ENCODE measurements around the gene TECPR1.

The TECPR1 gene

DNA sequence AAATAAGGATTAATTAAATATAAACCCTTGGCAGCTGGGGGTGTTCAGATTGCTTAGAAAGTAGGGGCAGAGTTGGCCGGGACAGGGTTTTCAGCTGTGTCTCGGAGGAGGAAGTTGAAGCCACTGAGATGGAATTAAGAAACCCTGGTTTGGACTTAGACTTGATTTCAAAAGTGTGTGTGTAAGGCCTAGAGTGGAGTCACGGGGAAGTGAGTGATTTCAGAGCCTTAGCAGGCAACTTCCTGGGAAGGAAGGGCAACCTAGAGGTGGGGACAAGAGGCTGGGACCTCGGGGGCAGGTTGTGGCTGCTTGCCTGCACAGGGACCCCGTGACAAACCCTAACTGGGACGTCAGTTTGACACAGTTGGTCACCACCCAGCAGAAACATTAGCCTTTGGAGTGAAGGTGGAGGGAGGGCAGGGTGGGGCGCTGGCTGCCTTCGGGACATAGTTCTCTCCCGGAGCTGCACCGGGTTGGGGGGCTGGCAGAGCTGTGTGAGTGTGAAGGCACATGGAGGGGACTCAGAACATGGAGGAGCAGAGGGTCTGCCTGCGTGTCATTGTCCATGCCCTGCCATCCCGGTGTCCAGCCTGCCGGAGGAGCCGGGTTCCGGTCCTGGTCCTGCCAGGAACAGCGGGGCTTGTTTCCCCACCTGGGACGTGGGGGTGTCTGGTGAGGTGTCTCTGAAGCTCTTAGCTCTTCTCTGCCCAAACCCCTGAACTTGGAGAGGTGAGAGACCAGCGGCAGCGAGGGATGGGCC is 31.3 kb upstream of the TECPR1 start:
- peak; percentile 96 for DNase-seq

DNA sequence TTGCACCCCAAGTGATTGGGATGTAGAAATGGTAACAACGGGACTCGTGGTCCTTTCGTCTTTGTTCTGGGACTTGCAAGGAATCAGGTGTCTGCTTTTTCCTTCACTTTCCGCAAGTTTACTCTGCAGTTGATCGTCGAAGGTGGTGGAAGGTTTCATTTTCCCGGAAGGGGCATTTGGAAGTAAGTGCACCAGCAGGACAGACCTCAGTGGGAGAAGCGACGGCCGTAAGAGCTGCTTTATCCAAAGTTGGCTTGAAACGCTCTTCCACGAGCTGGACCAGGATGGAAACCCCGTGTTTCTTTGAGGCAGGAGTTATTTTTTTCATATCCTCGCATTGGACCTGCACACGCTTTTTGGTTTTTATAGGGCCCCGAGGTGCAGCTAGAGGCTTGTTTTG is 30.7 kb upstream of the TECPR1 start:
- no peak for DNase-seq

DNA sequence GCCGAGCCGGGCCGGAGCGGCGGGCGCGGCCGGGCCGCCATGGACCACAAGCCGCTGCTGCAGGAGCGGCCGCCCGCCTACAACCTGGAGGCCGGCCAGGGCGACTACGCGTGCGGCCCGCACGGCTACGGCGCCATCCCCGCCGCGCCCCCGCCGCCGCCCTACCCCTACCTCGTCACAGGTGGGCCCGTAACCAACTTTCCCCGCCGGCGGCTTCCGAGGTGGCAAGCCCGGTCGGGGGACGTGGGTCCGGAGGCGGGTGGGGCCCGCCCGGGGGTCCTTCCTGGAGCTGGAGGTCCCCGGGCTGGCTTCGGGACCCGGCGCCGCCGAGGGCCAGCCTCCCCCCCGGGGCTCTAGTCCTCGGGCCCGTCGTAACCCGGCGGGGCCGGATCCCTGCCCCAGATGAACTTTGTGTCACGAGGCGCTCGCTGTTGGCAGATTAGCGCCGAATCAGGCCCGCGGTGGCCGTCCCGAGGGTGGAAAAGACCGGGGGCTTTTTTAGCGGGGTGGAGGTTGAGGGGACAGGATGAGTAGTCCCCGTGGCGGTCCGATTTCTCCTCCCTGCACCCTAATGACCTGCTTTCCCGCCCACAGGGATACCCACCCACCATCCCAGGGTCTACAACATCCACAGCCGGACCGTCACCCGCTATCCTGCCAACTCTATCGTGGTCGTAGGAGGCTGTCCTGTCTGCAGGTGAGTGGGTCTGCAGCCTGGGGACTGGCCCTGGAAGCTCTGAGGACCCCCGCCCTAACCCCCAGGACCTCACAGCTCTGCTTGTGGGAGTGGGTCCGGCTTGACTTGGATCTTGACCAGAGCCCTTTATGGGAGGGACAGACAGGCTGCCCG is 29.9 kb upstream of the TECPR1 start:
- no peak for DNase-seq

DNA sequence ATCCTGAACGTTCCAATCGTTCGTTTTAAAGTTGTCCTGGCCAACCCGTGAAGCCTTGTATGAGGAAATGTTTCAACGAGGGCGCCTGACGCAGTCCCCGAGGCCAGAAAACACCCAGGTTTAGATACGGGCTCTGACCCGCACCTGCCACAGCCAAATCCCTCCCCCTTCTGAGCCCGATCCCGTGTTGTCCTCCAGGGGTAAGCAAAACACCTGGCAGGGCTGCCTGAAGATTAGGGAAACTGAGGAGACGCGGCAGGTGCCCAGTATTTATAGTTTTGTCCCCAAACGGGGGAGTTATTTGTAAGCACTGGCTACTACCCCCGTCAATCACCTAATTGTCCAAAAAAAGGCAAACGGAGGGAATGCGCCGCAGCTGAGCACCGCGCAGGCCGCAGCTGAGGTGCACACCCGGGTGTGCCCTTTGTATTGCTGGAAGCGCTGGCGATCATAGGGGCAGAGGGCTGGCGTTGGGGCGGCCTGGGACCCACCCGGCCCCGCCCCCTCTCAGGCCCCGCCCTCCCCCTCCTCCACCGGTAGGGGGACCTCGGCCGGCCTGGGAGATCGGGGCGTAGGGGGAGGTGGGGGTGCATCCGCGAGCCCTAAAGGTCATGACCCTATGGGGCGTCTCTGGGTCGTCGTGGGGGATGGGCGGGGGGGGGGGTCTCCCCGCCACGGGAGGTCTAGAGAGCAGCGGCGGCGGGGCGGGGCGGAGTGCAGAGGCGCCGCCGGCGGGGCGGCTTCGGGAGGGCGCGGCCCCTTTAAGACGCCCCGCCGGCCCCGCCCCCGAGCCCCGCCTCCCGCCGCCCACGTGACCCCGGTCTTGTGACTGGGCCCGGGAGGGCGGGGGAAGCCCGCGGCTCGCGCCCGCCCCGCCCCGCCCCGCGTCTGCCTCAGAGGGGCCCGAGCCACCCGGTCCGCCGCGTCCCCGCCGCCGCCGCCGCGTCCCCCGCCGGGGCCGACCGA is 29.0 kb upstream of the TECPR1 start, which contains the start of gene BRI3:
BRI3 (plus strand) TSS at position 896 of the 966 bp plus-strand sequence. CDS start 110 bp downstream, outside the sequence.
- peak; percentile 85 for DNase-seq

DNA sequence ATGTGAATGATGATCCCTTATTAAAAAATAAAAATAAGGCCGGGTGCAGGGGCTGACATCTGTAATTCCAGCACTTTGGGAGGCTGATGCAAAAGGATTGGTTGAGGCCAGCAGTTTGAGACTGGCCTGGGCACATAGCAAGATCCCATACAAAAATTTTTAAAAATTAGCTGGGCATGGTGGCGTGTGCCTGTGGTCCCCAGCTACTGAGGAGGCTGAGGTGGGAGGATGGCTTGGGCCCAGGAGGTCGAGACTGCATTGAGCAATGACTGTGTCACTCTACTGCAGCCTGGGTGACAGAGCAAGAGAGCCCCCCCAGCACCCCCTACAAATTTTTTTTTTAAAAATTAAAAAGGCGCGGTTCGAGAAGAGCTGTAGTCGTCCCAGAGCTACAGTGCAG is 28.3 kb upstream of the TECPR1 start:
- no peak for DNase-seq

DNA sequence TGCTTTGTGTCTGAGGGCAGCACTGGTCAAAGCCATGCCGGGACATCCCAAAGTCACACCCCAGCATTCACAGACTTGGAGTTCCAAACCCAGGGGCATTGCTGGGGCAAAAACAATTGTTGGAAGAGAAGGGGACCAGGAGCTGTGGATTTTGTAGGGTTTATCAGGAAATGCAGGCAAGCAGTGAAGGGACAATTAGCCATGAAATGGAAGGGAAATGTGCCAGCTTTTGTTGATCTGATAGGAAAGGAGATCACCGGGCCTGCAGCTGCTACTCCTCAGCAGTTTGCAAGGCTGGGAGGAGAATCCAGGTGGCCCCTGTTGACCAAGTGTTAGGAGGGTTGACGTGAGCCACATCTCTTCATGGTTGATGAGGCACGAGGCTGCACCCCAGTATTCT is 26.9 kb upstream of the TECPR1 start:
- no peak for DNase-seq

DNA sequence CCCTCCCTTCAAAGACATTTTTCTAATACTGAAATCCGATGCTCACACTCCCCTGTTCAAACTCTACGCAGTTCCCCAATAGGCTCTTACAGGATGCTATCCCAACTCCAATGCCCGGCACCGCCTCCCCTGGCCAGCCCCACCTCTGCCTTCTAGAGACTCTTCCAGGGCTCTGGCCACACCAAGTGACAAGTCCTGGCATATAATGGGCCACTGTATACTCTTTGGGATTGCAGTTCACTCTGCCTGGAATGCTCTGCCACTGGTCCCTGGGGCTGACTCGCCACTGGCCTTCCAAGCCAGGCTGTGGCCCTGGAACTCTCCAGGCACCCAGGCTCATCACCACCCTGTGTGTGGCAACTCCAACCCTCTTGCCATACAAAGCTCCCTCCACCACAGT is 26.4 kb upstream of the TECPR1 start:
- no peak for DNase-seq

DNA sequence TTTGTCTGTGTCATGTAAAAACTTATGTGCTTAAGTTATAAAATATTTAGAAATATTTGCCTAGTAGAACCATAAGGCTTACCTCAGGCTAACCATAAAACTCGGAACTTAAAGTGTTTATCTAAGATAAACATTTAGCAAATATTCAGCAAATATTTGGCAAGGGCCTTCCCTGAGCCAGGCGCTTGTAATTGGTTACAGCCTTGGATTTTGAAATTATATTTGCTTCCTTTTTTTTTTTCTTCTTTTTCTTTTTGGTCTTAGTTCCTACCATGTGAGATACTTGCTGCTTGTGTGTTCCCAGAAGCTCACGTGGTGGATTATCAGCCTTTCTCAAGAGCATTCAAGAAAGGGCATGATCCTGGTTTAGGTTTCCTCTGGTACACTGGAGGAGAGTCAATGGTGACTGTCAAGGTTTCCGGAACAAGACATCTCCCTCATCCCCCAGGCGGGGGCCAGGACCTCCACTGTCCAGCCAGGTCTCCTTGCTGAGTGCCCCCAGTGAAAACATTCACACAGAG is 24.3 kb upstream of the TECPR1 start:
- DNase-seq = peak; percentile 71

DNA sequence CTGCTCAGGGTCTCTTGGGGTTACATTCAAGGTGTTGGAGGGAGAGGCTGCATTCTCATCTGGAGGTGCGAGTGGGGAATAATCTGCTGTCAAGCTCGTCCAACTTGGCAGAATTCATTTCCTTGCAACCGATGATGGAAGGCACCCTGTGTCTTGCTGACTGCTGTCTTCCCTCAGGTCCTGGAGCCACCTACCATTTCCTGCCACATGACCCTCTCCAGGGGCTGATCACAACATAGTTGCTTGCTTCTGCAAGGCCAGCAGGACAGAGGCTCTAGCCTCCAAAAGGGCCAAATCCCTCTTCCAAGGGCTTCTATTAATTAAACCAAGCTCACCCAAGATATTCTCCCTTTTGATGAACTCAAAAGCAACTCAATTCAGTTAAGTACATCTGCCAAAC is 15.3 kb upstream of the TECPR1 start:
- no peak for DNase-seq

DNA sequence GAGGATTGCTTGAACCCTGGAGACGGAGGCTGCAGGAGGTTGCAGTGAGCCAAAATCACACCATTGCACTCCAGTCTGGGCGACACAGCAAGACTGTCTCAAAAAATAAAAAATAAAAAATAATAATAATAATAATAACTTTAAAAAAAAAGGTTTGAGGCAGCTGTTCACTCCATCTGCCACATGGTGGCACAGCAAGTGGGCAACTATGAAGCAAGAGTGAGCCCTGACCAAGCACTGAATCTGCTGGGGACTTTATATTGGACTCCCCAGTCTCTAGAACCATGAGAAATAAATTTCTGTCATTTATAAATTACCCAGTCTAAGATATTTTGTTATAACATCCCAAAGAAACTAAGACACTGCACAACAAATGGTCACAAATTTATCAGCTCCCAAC is 14.8 kb upstream of the TECPR1 start:
- DNase-seq = no peak

DNA sequence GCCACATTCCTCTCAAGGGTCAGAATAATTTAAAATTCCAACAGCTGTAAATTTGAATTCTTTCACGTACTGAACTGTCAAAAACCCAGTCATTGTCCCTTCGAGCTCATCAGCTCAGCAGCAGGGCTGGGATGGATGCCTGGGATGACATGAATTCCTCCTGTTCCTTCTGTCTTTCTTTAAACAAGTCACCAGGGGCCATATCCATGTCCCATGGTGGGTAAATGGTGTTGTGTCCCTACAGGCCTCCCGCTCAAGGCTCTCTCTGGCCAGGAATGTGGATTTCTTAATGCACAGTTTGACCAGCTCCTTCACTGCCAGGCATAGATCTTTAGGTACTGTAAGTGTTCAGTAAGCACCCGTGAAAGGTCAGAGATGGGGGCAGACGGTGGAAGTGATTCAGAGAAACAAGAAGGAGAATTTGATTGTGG is 13.8 kb upstream of the TECPR1 start:
- DNase-seq = no peak

DNA sequence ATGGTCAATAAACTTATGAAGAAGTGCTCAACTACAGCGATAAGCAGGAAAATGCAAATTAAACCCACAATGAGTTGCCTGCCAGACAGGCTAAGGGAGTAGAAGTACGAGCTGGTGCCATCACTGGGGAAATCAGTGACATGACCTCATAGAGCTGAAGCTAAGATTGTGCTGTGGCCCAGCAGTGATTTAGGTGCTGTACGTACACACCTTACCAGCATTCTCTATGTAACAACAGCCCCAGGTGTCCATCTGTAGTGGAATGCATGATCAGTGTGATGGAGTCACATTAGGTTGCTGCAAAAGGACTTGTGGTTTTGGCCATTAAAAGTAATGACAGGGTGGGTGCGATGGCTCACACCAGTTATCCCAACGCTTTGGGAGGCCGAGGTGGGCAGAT is 5.7 kb upstream of the TECPR1 start:
- no peak for DNase-seq

DNA sequence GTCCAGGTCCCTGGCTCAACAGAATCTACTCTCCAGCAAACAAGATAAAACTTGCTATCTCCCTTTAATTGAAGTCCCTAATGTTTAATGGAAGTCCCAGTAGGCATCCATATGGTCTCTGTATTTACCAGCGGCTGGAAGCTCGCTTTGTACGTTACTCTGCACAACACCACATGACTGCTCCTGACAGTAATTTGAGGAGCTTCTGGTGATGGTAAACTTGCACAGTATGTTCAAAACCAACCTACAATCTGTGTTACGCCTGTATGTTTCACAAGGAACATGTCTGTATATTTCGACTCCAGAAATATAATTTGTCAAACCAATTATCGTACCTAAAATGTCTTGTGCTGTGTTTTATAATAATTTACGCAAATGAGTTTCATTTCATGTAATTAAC is 4.4 kb upstream of the TECPR1 start:
- DNase-seq = no peak

DNA sequence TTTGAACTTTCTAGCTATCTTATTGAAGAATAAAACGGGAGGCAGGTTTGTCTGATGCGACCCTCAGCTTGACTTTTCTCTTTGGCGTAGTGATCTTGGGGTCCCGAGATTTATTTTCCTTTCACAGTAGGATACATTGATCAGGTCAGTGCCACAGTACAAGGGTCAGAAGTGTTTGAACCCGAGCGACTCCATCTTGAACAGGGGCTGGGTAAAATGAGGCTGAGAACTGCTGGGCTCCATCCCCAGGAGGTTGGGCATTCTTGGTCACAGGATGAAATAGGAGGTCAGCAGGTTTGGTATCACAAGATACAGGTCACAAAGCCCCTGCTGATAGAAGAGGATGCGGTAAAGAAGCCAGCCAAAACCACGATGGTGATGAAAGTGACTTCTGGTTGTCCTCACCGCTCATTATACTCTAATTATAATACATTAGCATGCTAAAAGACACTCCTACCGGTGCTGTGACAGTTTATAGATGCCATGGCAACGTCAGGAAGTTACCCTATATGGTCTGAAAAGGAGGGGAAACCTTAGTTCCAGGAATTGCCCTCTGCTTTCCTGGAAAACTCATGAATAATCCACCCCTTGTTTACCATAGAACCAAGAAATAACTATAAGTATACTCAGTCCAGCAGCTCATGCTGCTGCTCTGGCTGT is 3.0 kb upstream of the TECPR1 start:
- DNase-seq = no peak

DNA sequence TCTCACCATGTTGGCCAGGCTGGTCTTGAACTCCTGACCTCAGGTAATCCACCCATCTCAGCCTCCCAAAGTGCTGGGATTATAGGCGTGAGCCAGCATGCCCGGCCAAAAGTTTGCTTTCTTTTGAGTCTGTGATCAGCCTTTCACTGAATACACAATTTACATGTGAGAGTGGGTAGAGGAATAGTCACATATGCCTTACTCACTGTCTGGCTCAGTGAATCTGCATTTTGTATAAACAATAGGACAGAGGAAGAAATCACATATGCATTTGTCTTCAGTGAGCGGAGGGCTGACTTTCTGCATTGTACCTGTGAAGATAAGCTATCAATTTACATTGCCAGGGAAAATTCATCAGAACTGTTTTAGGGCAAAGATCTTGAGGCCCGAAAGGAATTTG is 2.5 kb upstream of the TECPR1 start:
- no peak for DNase-seq

DNA sequence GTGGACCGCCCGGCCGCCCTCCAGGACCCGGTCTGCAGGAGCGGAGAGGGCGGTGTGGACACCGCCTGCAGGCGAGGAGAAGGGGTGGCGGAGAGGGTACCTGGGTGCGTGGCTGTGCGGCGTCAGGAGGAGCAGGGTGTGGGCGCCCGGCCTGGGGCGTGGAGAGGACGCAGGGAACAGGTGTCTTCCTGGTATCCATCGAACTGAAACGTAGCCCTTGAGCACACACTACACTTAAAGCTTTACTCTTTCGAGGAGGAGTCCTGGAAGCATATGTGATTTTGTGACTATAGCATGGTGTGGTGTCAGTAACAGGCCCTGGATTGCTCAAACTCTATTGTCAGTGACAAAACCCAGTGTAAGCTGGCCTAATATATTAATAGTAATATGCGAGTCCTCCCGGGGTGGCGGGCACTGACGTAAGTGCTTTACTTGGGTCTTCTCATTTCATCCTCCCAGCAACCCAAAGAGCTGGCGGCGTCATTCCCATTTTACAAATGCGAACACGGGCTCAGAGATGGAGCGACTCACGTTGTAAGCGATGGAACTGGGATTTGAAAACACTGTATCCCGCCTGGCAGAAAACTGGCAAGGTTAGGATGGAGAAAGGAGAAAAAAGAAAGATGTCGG is 508 bp upstream of the TECPR1 start:
- DNase-seq = no peak

DNA sequence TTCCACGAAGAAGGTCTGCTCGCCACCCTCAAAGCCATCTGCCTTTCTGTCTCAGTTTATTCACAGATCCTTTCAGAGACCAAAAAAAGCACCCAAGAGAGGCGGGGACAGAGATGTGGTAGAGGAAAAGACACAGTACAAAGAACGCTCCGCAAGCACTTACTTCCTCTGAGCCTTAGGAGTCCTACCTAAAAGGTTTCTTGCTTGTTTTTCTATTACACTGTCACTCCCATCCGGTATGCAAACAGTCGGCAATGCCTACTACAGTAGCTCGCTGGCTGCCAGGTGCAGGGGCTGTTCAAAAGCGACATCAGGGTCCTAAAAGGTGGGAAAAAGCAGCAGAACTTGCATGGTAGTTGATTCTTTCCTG is 816 bp downstream of the TECPR1 start:
- no peak for DNase-seq

DNA sequence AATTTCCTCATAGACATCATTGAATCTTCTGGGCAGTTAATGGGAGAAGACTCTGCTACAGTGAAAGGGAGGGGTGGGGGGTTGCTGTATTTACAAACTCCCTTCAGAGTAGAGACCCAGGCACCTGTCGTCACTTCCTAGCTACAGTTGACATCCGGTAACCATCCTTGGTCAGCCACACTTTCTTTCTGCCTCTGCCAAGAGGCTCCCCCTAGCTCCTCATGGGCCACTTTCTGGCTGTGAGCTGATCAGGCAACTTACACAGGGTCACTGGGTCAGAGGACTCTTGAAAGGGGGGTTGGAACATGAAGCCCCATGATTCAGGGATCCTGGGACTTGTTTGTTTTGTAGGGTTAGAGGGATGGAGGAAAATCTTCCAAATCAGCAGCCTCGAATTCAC is 1.2 kb downstream of the TECPR1 start:
- DNase-seq = peak; percentile 18

DNA sequence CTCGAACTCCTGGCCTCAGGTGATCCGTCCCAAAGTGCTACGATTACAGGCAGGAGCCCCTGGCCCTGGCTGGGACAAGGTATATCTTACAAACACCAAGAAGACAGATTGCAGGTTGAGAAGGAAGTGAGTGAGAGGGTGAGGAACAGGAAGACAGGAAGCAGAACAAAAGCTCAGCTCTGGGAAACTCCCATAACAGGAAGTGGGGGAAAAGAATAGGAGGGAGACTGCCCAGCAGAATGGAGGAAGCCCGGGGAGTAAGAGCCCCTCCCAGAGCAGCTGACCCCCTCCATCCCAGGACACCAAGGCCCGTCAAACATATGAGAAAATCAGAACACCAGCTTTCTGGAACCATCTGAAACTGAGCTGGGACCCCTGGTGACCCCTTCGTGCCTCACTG is 2.9 kb downstream of the TECPR1 start:
- DNase-seq = no peak

DNA sequence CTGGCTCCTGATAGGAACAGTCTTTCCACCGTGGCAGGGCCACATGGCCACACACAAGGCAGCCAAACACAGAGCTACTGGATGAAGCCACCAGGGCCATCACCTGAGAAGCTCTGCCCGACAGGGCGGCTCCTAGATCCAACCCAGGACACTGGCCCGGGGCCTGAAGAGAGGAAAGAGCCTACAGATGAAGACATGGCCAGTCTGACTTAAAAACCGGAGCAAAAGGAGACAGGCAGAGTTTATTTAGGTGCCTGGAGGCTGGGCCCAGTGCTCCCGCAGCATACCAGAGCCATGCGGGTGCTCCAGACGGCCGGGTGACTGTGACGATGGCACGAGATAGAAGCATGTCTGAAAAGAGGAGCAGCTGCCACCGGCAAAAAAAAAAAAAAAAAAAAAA is 3.9 kb downstream of the TECPR1 start:
- DNase-seq = no peak

DNA sequence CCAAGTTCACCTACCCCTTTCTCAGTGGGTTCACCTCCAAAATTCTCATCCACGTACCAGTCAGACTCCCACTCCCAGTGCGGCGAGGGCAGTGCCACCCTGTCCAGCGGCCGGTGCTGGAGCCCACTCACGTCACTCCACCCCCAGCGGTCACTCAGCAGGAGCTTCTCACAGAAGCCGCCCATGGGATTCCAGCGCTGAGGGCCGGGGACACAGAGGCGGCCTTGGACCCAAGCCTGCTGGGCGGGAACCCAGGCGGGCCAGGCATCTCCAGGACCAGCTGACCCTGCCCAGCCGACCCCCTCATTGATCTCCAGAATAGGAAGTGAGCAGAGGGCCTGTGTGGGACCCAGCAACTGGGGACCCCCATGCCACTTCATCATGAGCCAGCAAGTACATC is 7.2 kb downstream of the TECPR1 start:
- no peak for DNase-seq

DNA sequence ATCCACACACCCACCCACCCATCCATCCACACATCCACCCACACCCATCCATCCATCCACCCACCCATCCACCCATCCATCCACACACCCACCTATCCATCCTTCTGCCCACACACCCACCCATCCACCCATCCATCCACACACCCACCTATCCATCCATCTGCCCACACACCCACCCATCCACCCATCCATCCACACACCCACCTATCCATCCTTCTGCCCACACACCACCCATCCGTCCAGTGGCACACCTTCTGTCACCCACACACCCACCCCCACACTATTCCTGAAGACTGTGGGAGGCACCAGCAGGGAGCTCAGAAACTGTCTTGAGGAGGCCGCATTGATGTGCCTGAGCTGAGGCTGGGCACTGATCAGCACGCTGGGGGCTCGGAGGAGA is 9.1 kb downstream of the TECPR1 start:
- DNase-seq = no peak
